Neural cell (in vitro differentiated cells): ENCODE measurements around the gene MYO5A. TPM values are rescaled to one million over a fixed set of nuclear protein-coding genes. Genes with fewer than 3 reads are reported as not detected.

Source experiments
- H2AFZ ChIP-seq: fragments of 200-600, 300-800 bp; sonication (generic), shearing (Covaris generic); 2 replicates; pipeline ENCODE4 v1.6.0; 2014; ENCODE audit warnings: low read depth, mild to moderate bottlenecking, antibody characterized with exemption, low read length, moderate library complexity
- H3F3A ChIP-seq: fragments of 200-600 bp; shearing (Covaris generic); 2 replicates; pipeline ENCODE4 v1.6.1; 2016; ENCODE audit warnings: mild to moderate bottlenecking, moderate library complexity, mixed read lengths, antibody characterized with exemption, low read length; ENCODE audit not compliant: insufficient read depth, poor library complexity, severe bottlenecking
- H3K27ac ChIP-seq: fragments of 200-600, 300-800 bp; sonication (generic), shearing (Covaris generic); 2 replicates; pipeline ENCODE4 v1.5.1; 2014; ENCODE audit warnings: mild to moderate bottlenecking, low read length, moderate library complexity
- H3K27me3 ChIP-seq: fragments of 300-800, 200-600 bp; sonication (generic), shearing (Covaris generic); 2 replicates; pipeline ENCODE4 v1.6.0; 2014; ENCODE audit warnings: mild to moderate bottlenecking, low read depth, low read length, moderate library complexity; ENCODE audit not compliant: insufficient read depth
- H3K36me3 ChIP-seq: fragments of 300-800, 200-600 bp; sonication (generic), shearing (Covaris generic); 2 replicates; pipeline ENCODE4 v1.5.1; 2014; ENCODE audit warnings: mild to moderate bottlenecking, antibody characterized with exemption, low read length, moderate library complexity; ENCODE audit not compliant: insufficient read depth
- H3K4me2 ChIP-seq: fragments of 300-800, 200-600 bp; sonication (generic), shearing (Covaris generic); 2 replicates; pipeline ENCODE4 v1.6.0; 2014; ENCODE audit warnings: mild to moderate bottlenecking, low read length
- H3K4me3 ChIP-seq: fragments of 300-800, 200-600 bp; sonication (generic), shearing (Covaris generic); 2 replicates; pipeline ENCODE4 v1.5.1; 2014; ENCODE audit warnings: mild to moderate bottlenecking, low read length, moderate library complexity
- H3K79me2 ChIP-seq: fragments of 200-600 bp; shearing (Covaris generic); replicated peaks from 2 replicates; pipeline ENCODE4 v1.6.0; 2014; ENCODE audit warnings: mild to moderate bottlenecking, low read length, moderate library complexity; ENCODE audit not compliant: insufficient read depth
- H3K9ac ChIP-seq: fragments of 300-800, 200-600 bp; sonication (generic), shearing (Covaris generic); 2 replicates; pipeline ENCODE4 v1.6.1; 2016; ENCODE audit warnings: mild to moderate bottlenecking, low read length, mixed read lengths
- H3K9me2 ChIP-seq: fragments of 200-600 bp; shearing (Covaris generic); 2 replicates; pipeline ENCODE4 v1.6.1; 2016; ENCODE audit warnings: mild to moderate bottlenecking, low read length, mixed read lengths; ENCODE audit not compliant: insufficient read depth
- H3K9me3 ChIP-seq: fragments of 200-600, 300-800 bp; sonication (generic), shearing (Covaris generic); 2 replicates; pipeline ENCODE4 v1.6.1; 2016; ENCODE audit warnings: mild to moderate bottlenecking, mixed run types, low read length, moderate library complexity, mixed read lengths
- H4K20me1 ChIP-seq: fragments of 200-600 bp; shearing (Covaris generic); 2 replicates; pipeline ENCODE4 v1.6.1; 2016; ENCODE audit warnings: mild to moderate bottlenecking, mixed run types; ENCODE audit not compliant: insufficient read depth
- EP300 ChIP-seq: fragments of 450-650 bp; conservative IDR thresholded peaks from 2 replicates; pipeline ENCODE4 v1.6.1; 2014; ENCODE audit warnings: antibody characterized with exemption, mild to moderate bottlenecking, moderate library complexity; ENCODE audit not compliant: poor library complexity, severe bottlenecking
- EZH2 ChIP-seq: fragments of 200-600, 300-800 bp; shearing (Covaris generic), sonication (generic); IDR thresholded peaks from 2 replicates; pipeline ENCODE4 v1.6.1; 2014; ENCODE audit warnings: antibody characterized with exemption, low read length, borderline replicate concordance, mild to moderate bottlenecking; ENCODE audit not compliant: insufficient read depth, poor library complexity, severe bottlenecking
- MXI1 ChIP-seq: fragments of 450-650 bp; conservative IDR thresholded peaks from 2 replicates; pipeline ENCODE4 v1.6.1; 2014; ENCODE audit warnings: antibody characterized with exemption, mild to moderate bottlenecking; ENCODE audit not compliant: poor library complexity, severe bottlenecking
- POLR2AphosphoS5 ChIP-seq: IDR thresholded peaks from 2 replicates; pipeline ENCODE4 v1.6.1; 2012
- RAD21 ChIP-seq: fragments of 450-650 bp; conservative IDR thresholded peaks from 2 replicates; pipeline ENCODE4 v1.6.1; 2014; ENCODE audit warnings: antibody characterized with exemption, mild to moderate bottlenecking, moderate library complexity
- SMC3 ChIP-seq: fragments of 450-650 bp; conservative IDR thresholded peaks from 2 replicates; pipeline ENCODE4 v1.6.1; 2014; ENCODE audit warnings: antibody characterized with exemption, mild to moderate bottlenecking, moderate library complexity; ENCODE audit not compliant: poor library complexity
- TAF1 ChIP-seq: IDR thresholded peaks from 2 replicates; pipeline ENCODE4 v1.6.1; 2012; ENCODE audit warnings: low read depth
- polyA plus RNA-seq: library from polyadenylated mRNA; depleted of rRNA; stranded (reverse); fragments of >200 nt; gene quantifications from 2 replicates; pipeline ENCODE4 v1.2.3, GENCODE V29; 2014
- TF ChIP-seq, protein P1 (sequence below): IDR thresholded peaks from 2 replicates; pipeline ENCODE4 v1.6.1; 2012; ENCODE audit warnings: borderline replicate concordance
- TF ChIP-seq, protein P2 (sequence below): fragments of 450-650 bp; IDR thresholded peaks from 2 replicates; pipeline ENCODE4 v1.5.1; 2014; ENCODE audit warnings: antibody characterized with exemption, mild to moderate bottlenecking, moderate library complexity; ENCODE audit not compliant: poor library complexity, severe bottlenecking

The MYO5A gene
- polyA plus RNA-seq, 1 donor from 2014 or later, result 43.8 TPM

DNA sequence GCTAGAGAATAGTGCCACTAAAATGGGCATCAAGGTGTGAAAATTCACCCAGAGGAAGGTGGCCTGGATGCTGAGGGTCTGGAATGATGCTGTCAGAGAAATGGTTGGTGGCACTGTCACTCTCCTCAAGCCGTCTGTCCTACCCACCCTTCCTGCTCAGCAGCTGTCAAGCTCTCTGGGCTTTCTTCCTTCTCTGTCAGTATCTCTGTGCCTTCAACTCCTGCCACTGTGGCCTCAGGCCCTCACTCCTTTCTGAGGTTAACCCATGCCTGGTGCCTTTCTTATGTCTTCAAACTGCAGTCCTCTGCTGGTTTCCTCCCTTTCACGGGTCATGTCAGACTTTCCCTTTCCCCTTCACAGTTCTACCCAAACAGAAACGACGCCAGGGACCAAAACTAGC lies 237.5 kb downstream of the MYO5A start:
- no peaks in the 10 kb centered on the region for H3K9me3 ChIP-seq
- no peaks in the 10 kb centered on the region for H3K79me2 ChIP-seq
- no peak overlapping the region for H3K4me2 ChIP-seq
- H3K9me2 ChIP-seq, result no peaks in the 10 kb centered on the region
- H3K4me3 ChIP-seq, result no peak overlapping the region
- H3K27ac ChIP-seq, result no peak overlapping the region
- no peak overlapping the region for H3K9ac ChIP-seq
- TF ChIP-seq EZH2, result no peak
- no peak for TF ChIP-seq RAD21
- TF ChIP-seq POLR2AphosphoS5, result no peak
- TF ChIP-seq, protein P1, sequence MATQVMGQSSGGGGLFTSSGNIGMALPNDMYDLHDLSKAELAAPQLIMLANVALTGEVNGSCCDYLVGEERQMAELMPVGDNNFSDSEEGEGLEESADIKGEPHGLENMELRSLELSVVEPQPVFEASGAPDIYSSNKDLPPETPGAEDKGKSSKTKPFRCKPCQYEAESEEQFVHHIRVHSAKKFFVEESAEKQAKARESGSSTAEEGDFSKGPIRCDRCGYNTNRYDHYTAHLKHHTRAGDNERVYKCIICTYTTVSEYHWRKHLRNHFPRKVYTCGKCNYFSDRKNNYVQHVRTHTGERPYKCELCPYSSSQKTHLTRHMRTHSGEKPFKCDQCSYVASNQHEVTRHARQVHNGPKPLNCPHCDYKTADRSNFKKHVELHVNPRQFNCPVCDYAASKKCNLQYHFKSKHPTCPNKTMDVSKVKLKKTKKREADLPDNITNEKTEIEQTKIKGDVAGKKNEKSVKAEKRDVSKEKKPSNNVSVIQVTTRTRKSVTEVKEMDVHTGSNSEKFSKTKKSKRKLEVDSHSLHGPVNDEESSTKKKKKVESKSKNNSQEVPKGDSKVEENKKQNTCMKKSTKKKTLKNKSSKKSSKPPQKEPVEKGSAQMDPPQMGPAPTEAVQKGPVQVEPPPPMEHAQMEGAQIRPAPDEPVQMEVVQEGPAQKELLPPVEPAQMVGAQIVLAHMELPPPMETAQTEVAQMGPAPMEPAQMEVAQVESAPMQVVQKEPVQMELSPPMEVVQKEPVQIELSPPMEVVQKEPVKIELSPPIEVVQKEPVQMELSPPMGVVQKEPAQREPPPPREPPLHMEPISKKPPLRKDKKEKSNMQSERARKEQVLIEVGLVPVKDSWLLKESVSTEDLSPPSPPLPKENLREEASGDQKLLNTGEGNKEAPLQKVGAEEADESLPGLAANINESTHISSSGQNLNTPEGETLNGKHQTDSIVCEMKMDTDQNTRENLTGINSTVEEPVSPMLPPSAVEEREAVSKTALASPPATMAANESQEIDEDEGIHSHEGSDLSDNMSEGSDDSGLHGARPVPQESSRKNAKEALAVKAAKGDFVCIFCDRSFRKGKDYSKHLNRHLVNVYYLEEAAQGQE, result no peak
- TF ChIP-seq, protein P2, sequence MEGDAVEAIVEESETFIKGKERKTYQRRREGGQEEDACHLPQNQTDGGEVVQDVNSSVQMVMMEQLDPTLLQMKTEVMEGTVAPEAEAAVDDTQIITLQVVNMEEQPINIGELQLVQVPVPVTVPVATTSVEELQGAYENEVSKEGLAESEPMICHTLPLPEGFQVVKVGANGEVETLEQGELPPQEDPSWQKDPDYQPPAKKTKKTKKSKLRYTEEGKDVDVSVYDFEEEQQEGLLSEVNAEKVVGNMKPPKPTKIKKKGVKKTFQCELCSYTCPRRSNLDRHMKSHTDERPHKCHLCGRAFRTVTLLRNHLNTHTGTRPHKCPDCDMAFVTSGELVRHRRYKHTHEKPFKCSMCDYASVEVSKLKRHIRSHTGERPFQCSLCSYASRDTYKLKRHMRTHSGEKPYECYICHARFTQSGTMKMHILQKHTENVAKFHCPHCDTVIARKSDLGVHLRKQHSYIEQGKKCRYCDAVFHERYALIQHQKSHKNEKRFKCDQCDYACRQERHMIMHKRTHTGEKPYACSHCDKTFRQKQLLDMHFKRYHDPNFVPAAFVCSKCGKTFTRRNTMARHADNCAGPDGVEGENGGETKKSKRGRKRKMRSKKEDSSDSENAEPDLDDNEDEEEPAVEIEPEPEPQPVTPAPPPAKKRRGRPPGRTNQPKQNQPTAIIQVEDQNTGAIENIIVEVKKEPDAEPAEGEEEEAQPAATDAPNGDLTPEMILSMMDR, result no peak
- no peak for TF ChIP-seq EP300
- no peak for TF ChIP-seq SMC3
- no peak for TF ChIP-seq TAF1
- TF ChIP-seq MXI1, result no peak
- no peaks in the 10 kb centered on the region for H3K36me3 ChIP-seq
- no peaks in the 10 kb centered on the region for H4K20me1 ChIP-seq
- H2AFZ ChIP-seq, result no peak overlapping the region
- H3K27me3 ChIP-seq, result peaks cover 16% of the 10 kb centered on the region
- H3F3A ChIP-seq, result no peaks in the 10 kb centered on the region

- H3K4me2 ChIP-seq, result no peak overlapping the region
- no peak overlapping the region for H3K4me3 ChIP-seq
- no peaks in the 10 kb centered on the region for H3F3A ChIP-seq
- H3K9me2 ChIP-seq, result no peaks in the 10 kb centered on the region
- H3K79me2 ChIP-seq, result no peaks in the 10 kb centered on the region
- no peaks in the 10 kb centered on the region for H3K36me3 ChIP-seq
- H3K27me3 ChIP-seq, result peaks cover 12% of the 10 kb centered on the region
- no peak overlapping the region for H3K27ac ChIP-seq
- H3K9me3 ChIP-seq, result no peaks in the 10 kb centered on the region
- no peaks in the 10 kb centered on the region for H4K20me1 ChIP-seq
- no peak overlapping the region for H2AFZ ChIP-seq
- H3K9ac ChIP-seq, result no peak overlapping the region
- TF ChIP-seq RAD21 (no peak), EP300 (no peak), TAF1 (no peak), MXI1 (no peak), EZH2 (no peak), SMC3 (no peak), POLR2AphosphoS5 (no peak)
- TF ChIP-seq, protein P2, result no peak
- TF ChIP-seq, protein P1, result no peak
These were observed 237.9 kb downstream of the MYO5A start for GRCh38 chr15:52290800-52291199.
